Activated CD4-positive, alpha-beta T cell treated with anti-CD3 and anti-CD28 coated beads, Interleukin-2, amount 50 U/mL, for 4 hours (primary cell): ENCODE measurements around the gene ANKRD11.
A peak's percentile ranks its signal among the peaks of the same experiment; 100 is the strongest.
"Not testable (repeated sequence)": the region's sequence is repeated elsewhere in the genome, so short reads cannot be mapped to it uniquely, and the experiment has no call there.

ENCODE experiments used
- DNase-seq, 2 experiments: peaks; one replicate each; pipeline ENCODE4 v3.0.0-alpha.2; 2020

The ANKRD11 gene

GRCh38 chr16:89311636-89312035, 178.7 kb downstream of the ANKRD11 start:
- DNase-seq, result no peak

- DNase-seq, result no peak
These were observed 180.8 kb downstream of the ANKRD11 start for GRCh38 chr16:89309438-89310122.

GRCh38 chr16:89308391-89309333, 181.7 kb downstream of the ANKRD11 start:
- peak; percentile 28 to 29 for DNase-seq

- DNase-seq, result no peak
These were observed 182.9 kb downstream of the ANKRD11 start for GRCh38 chr16:89307421-89307805.

GRCh38 chr16:89306457-89307420, 183.6 kb downstream of the ANKRD11 start:
- DNase-seq, result not testable (repeated sequence)

- no peak for DNase-seq
These were observed 185.2 kb downstream of the ANKRD11 start for GRCh38 chr16:89304941-89305705.

GRCh38 chr16:89304181-89304851, 186.0 kb downstream of the ANKRD11 start:
- DNase-seq, result no peak

- no peak for DNase-seq
These were observed 186.7 kb downstream of the ANKRD11 start for GRCh38 chr16:89303617-89304016.

- DNase-seq, result no peak
These were observed 189.4 kb downstream of the ANKRD11 start for GRCh38 chr16:89300976-89301360.

- DNase-seq, result no peak
These were observed 189.9 kb downstream of the ANKRD11 start for GRCh38 chr16:89300311-89300975.

GRCh38 chr16:89299357-89300111, 190.8 kb downstream of the ANKRD11 start:
- DNase-seq, result not testable (repeated sequence)

GRCh38 chr16:89298623-89299225, 191.6 kb downstream of the ANKRD11 start:
- DNase-seq, result no peak

- no peak for DNase-seq
These were observed 192.3 kb downstream of the ANKRD11 start for GRCh38 chr16:89297910-89298545.

- no peak for DNase-seq
These were observed 193.0 kb downstream of the ANKRD11 start for GRCh38 chr16:89297156-89297874.

- no peak for DNase-seq
These were observed 194.4 kb downstream of the ANKRD11 start for GRCh38 chr16:89295915-89296314.

GRCh38 chr16:89295071-89295900, 195.1 kb downstream of the ANKRD11 start:
- no peak for DNase-seq

- DNase-seq, result no peak
These were observed 195.9 kb downstream of the ANKRD11 start for GRCh38 chr16:89294486-89294885.
